Stimulated activated CD8-positive, alpha-beta memory T cell treated with anti-CD3 and anti-CD28 coated beads, Interleukin-7, amount 100 ng/mL, for 1 hour (primary cell): ENCODE data around the gene CEP104.
A peak's percentile ranks its signal among the peaks of the same experiment; 100 is the strongest.

Source experiments
- DNase-seq, 2 donors: peaks; one replicate each; pipeline ENCODE4 v3.0.0-alpha.2; 2020; ENCODE audit warnings: low read depth in 2 of 2

The CEP104 gene

DNA sequence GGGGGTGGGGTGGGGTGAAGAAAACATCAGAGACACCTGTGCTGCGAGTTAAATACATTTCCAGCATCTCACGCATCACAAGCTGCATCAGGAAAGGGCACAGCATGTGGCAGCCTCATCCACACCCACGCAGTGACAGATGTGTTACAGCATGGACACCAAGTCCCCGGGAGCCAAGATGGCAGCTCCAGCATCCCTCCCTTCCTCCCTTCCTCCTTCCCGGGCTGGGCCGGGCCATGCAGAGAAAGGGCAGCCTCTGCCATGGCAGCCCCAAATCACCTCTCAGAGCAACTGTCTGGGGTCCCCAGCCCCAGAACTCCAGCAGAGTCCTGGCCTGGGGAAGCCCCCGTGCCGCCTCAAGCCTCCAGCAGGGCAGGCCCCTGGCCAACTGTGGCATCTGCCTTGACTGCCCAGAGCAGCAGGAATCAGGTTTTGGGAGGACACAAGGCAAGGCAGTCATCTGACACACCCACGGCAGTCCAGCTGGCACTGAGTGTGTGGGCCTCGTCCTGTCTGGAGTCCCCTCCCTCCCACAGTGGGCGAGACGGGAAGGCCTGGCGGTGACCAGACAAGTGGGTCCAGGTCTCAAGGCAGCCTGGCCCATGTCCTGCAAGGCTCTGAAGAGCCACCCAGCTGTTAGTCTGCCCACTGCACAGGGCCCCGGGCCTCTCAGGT, 78.3 kb downstream of the CEP104 start:
- DNase-seq: no peak

DNA sequence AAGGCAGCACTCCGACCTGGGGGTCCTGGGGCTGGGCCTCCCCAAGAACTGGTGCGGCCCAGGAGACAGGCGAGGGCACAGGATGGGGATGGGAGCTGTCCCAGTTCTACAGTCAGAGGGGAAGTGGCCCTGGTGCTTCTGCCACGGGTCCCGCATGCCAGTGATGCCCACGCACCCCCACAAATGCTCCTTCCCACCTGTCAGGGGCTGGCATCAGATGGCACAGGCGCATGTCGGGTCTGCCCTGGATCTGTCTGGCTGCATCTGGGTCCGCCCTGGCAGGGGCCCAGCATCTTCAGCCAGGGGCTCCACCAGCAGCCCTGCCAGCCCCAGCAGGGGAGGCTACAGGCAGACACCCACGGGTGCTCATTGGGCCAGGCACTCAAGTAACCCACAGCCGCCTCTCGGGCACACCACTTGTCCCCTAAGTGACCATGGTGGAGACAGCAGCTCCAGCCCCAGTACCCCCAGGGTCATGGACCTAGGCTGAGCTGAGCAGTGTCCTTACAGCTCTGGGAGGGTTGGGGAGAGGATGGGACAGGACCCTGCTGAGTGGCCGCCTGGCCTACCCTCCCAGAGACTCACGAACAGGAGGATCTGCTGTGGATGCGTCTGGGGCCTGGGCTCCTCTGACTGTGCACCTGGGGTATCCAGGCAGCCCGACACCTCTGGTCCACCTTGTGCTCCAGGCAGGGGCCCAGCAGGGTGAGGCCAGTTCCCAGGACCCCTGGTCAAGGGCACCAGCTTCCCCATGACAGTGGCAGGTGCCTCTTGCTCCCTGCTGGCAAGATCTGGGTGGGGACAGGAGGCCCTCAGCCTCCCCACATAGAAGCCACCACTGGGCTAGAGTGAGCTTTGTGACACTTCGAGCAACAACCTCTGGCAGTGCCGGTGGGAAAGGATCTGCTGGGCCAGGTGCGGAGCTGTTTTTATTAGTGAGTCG, 79.1 kb downstream of the CEP104 start:
- no peak for DNase-seq

DNA sequence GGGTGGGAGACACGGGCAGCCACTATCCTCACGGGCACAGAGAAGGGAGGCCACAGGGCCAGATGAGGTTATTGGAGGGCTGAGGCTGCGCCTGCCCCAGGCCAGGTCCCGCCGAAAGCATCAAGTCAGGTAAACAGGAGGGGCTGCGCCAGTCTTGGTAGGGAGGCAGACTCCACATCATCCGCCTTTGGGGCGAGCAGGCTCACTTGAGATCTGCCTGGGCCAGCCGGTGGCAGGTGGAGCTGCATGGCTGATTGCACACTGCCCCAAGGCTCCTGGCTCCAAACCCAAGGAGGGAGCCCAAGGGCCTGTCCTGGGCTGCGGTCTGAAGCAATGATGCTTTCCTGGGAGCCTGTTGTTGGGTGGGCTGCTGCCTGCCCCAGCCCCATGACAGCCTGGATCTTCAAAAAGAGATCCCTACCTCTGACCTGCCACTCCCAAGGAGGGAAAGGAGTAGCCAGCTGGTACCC, 79.9 kb downstream of the CEP104 start:
- no peak for DNase-seq

DNA sequence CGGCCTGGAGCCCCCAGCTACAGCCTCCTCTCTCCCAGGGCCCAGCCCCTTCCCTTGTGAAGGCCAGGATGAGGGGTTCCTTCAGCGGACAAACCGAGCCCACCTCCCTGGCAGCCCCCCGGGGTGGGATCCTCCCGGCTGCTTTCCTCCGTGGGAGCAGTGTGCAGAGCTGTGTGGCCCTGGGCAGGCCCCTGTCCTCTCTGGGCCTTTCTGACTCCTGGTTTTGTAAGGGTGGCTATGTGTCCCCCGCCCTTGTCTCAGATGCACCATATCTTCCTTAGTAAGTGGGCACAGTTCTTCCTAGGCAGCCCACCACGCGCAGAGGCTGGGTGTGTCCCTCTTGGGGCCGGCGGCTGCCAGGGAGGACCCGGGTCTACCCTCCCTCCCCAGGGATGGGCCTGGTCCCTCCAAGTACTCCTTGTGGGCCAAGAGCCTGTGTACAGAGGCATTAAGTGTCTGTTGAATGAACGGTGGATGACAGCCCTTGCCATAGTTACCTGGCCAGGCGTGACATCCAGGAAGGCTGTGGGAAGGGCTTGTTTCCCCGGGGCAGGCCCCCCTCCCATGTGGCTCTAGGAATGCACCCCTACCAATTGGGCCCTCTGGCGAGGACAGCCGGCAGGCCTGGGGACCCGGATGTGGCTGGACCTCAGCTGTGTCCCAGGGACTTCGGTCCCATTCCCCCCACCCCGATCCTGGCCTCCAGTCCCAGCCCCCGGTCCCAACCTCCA, 80.6 kb downstream of the CEP104 start:
- DNase-seq: no peak

DNA sequence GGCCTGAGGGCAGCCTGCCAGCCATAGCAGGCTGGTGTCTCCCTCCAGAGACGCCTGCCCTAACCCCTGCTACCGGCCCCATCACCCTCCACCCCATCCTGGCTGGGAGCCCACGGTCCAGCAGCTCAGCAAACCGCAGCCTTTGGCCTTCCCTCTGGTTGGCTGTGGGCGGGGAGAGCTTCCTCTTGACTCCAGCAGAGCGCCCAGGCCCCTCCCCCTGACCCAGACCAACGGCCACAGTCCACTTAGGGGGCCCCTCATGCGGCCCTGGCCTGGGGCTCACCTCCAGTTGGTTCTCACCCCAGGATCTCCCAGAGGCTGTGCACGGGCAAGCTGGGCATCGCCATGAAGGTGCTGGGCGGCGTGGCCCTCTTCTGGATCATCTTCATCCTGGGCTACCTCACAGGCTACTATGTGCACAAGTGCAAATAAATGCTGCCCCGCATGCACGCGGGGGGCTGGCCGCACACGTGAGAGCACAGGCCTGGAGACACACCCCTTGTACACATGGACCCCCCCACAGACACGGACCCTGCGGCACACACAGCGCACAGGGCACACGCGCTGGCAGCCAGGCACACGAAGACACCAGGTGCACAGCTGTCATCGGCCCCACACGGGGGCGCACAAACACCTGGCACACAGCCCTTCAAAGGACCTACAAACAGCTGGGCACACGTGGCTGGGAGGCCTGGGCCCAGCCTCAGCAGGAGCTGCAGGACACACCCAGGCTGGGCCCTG, 81.4 kb downstream of the CEP104 start:
- no peak for DNase-seq

DNA sequence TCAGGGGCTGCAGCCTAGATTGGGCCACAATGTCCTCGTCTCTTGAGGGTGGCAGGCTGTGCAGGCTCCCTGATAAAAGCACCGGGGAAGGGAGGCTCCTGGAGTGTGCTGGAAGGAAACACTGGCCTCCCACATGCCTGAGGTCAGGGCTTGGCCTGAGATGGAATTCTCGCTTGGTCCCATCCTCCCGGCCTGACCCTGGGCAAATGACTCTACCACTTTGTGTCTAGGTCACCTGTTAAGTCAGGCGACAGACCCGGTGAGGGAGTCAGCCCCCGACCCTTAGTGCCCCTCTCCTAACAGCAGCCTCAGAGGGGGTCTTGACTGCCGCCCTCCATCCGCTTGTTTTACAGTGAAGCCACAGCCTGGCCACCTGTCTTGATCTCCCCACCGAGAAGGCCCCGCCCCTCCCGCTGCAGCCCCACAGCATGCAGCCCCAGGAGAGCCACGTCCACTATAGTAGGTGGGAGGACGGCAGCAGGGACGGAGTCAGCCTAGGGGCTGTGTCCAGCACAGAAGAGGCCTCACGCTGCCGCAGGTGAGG, 82.0 kb downstream of the CEP104 start:
- DNase-seq: no peak

DNA sequence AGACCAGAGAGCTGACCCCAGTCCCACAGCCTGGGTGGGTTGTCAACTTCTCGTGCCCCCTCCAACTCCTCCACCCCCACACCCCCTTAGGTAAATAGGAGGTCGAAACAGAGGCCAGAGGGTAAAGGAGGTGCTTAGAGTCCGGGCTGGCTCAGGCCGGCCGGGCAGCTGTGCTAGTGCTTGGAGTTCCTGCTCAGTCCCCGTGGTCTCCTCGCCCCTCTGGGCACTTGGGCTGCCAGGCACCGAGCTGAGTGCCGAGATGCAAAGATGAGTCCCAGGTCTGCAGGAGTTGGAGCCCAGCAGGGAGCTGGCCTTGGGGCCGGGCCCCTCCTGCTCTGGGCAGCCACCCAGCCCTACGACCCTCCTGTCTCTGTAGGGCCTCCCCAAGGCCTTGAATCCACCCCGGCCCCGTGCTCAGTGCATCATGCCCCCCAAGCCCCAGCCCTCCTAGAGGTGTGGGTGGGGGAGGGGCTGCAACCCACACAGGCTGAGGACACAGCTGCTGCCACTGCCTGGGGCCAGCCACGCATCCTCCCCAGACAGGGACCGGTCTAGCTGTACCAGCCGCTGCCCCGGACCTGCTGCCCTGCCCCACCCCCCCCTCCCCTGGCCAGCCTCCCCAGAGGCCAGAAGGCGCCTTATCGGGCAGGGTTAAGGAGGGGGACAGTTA, 82.6 kb downstream of the CEP104 start:
- no peak for DNase-seq

DNA sequence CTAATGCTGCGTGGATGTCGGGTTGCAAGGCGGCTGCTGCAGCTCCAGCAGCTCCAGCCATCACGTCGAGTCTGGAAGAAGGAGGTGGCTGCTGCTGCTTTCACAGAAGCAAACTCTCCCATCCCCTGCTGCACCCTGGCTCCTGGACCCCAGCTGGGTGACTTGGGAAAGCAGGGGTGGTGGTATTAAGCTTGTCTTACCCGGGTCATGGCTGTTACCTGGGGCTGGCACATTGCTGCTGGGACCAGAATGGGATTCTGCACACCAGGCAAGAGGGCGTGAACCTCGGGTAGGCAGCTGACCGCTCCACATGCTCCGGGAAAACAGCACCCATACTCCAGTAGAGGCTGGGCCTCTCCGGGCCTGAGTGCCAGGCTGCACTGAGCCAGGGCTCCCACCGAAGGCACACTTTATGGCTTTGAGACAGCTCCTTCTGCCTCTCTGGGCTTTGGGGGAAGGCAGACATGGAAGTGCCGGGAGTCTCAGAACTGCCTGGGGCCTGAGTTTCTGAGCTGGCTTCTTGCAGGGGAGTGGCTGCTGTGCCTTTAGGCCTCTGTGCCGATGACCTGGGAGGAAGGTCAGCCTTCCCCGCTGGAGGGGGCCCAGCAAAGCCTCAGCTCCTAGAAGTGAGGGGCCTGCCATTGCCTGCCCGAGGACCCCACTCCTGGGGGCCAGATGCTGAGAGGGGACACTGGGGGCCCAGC, 83.3 kb downstream of the CEP104 start:
- no peak for DNase-seq

DNA sequence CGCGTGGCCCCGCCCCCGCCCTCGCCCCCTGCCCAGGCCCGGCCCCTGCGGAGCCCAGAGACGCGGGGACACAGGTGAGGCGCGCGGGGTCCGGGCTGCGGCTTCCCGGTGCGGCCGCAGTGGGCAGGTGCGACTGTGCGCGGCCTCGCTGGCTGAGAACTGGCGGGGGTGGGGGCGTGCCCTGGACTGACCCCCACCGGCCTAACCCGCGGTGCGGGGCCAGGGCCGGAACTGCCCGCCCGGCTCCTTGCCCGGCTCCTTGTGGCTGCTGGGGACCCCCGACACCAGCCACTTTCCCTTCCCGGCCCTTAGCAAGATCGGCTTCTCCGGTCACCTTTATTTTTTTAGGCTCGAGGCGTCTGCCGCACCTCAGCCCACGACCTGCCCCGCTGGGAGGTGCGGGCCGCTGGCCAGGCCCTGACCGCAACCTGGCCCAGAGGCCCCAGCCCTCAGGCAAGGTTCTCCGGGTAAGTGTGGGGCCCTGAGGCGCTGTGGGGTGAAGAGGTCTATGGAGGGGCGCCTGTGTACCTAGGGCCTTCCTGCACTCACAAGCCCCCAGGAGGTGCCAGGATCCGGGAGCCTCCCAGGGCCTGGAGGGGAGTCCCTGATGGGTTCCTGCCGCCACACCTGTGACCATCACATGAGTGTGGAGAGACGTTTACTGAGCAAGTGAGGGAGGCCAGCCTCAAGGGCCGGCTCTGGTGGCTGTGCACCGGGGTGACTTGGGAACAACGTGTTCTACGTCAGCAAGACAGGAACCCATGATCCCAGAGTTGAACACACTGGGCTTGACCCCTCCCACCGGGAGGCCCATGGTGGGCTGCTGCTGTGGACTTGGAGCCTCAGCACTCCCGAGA, 84.1 kb downstream of the CEP104 start, which contains the start of gene SMIM1:
TSS of gene SMIM1 (plus strand) at position 35 of the 857 bp plus-strand sequence. CDS start 2,625 bp downstream, outside the sequence.
- no peak for DNase-seq

DNA sequence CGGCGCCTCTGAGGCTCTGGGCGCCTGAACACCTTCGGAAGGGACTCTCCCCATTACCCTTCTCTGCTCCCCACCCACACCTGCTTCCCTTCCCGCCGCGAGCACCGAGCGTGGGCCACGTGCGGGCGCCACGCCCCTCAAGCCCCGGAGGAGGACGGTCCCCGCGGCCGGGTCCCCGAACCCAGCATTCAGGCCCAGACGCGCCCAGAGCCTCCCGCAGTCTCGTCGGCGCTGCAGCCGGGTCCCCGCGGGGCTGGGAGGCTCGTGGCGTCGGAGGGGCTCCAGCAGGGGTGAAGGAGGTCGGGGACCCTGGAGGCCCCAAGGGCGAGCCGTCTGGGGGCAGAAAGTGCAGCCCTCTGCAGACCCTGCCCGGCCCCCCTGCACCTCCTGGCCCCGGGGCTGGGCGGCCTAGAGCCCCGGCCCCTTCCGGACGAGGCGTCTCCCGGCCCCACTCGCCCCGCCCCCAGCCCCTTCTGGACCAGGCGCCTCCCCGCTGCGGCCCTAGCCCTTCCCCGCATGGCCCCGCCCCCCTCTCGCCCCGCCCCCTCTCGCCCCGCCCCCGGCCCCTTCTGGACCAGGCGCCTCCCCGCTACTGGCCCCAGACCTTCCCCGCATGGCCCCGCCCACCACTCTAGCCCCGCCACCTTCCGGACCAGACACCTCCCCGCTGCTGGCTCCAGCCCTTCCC, 84.8 kb downstream of the CEP104 start:
- DNase-seq: peak; percentile 66 to 68

DNA sequence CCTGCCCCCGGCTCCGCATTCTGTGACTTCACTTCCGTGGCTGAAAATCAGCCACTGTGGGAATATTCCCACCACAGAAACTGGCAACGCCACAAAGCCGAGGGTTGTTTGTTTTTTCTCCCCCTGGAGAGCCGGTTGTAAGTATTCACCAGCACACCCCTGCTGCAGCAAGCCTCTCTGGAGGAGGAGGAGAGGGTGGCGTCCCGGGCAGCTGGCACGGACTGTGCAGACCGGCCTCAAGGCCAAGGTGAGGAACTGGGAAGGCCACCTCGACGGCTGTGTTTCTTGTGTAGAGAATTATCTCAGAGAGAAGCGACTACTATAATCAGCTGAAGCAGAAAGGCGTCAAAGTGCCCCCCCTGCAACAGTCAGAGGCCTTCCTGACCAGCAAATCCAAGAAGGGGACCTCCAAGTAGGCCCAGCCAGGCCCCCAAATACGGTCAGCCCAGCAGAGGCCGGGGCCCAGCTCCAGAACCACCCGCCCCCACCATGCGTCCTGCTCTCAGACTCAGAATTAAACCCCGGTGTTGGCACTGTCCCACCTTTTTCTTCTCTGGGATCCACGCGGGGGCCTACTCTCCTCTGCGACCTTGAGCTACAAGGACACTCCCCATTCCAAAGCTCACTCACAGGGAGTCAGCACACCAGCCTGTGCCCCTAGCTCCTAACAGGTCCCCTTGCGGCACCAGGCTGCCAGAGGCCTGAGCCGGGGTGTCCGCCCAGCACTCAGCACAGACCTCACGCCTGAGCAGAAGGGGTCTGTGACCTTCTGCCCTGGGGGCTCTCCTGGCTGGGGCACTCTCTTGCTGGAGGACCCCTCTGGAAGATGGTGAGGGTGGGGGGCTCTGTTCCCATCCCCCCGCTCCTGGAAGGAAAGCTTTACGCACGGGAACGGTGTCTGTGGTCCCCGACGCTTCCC, 85.6 kb downstream of the CEP104 start:
- DNase-seq: no peak

DNA sequence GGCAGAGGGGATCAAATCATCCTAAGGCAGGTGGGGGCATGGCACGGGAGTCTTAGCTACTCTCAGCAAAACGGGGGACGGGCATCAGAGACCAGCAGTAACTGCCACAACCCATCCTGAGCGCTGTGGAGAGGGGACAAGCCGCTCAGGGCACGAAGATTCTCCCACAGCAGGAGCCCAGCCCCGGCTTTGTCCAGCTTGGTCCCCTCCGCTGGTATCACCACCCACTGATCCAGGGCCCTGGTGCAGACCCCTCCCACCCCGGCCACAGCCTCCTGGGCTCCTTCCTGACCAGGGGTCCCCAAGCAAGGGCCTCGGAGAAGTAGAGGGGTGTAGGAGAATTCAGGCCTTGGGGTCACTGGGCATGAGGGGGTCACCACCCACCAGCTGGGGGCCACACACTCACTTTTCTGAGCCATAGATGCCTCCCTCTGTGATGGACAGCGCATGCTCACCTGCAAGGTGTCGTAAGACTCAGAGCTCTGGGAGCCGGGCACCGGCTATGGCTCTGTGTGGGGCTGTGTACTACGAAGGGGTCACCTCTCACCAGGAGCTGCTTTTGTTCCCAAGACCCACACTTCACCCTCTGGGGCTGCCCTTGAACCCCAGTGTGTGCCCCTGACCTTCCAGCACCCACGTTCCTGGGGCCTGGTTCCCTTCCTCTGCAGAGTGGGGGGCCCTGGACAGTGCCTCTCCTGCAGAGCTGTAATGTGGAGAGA, 86.8 kb downstream of the CEP104 start:
- DNase-seq: no peak

DNA sequence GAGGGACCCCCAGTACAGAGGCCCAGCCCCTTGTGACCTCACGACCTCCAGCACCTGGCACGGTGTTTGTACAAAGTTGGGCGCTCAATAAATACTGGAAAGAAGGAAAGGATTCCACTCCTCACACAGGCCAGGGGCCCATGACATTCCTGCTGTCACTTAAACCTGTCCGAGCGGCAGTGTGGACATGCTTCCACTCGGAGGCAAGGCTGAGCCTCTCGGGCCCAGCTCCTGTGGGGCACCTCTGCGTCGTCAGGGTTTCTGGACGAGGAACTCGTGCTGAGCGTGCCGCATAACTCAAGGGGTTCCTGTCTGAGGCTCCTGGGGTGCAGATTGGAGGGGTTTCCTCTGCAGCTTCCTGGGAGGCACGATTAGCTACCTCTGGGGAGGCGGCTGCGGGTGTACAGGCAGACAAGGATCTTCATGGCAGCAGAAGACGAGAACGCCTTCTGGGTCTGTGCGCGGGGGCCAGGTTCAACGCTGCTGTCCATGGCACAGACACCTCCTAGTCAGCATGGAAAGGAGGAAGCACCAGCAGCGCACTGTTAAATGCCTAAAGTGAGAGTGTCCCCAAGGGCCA, 88.1 kb downstream of the CEP104 start:
- no peak for DNase-seq

DNA sequence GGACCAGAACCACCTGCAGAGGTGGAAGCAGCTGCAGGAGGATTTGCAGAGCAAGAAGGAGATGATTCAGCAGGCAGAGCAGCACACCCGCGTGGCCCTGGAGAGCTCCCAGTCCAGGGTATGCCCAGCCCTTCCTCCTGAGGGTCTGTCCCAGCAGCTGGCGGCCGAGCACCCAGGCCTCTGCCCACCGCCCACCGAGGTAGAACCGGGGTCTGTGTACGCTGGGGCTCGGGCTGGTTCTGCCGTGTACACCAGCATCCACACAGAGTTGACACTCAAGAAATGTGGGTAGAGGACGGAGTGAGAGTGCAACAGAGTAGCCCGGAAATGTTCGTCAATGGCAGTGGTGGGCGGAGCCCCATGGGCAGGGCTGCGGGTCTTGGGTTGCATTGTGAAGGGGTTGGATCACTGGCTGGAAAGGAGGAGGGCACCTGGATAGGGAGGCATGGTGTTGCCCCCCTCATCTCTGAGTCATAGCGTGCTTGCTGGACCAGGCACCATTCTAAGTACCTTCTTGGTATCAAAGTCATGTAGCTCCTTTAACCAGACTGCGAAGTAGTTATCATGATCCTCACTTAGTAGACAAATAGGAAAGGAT, 89.6 kb downstream of the CEP104 start:
- DNase-seq: no peak

DNA sequence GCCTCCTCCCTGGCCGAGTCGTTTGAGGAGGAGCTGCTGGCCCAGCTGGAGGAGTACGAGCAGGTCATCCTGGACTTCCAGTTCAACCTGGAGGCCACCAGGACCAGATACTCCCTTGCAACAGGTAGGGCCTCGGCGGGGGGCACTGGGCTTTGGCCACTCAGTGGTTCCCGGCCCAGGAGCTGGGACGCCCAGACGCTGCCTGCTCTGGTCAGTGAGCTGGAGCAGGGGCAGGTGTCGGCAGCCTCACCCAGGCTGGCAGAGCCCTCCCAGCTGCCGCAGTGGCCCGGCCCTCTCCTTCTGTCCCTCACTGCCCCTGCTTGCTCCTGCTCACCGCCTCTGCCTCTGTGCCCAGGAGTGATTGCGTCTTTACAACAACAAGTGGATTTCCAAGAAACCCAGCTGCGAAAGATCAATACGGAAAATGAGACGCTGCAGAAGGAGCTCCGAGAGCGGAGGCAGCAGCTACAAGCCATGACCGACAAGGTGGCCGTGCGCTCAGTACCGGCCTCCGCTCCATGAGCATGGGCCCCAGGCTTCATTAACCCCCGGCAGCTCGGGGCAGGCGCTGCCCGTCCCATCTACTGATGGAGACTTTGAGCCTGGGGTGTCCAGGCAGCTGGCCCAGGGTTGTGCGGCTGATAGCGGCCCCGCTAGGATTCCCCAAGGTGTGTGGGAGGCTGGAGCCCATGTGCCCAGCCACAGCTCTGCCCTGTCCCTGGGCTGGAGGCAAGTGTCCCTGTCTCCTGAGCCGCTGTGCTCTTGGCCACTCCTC, 93.5 kb downstream of the CEP104 start:
- no peak for DNase-seq
